Tibial nerve (tissue), 4 donors: ENCODE measurements around the gene CCDC82.

Source experiments
- EP300 ChIP-seq, 2 donors: sonication (generic); formaldehyde crosslinking; IDR thresholded peaks; one replicate each; pipeline ENCODE4 v1.6.1; 2017; ENCODE audit warnings: antibody characterized with exemption in 2 of 2, mild to moderate bottlenecking in 1 of 2
- POLR2A ChIP-seq, 2 donors: fragments of 450-650 bp; IDR thresholded peaks; one replicate each; pipeline ENCODE4 v1.6.1; 2017; ENCODE audit warnings: antibody characterized with exemption in 2 of 2, mild to moderate bottlenecking in 2 of 2, moderate library complexity in 2 of 2
- TF ChIP-seq, protein P1 (sequence below), 5 experiments: fragments of 200-600 bp in 3 of 5; fragments of 450-650 bp in 2 of 5; sonication (generic) in 3 of 5; IDR thresholded peaks; one replicate each; pipeline ENCODE4 v1.5.1; 2016 to 2019; ENCODE audit warnings: antibody characterized with exemption in 5 of 5, mild to moderate bottlenecking in 3 of 5, moderate library complexity in 2 of 5

DNA sequence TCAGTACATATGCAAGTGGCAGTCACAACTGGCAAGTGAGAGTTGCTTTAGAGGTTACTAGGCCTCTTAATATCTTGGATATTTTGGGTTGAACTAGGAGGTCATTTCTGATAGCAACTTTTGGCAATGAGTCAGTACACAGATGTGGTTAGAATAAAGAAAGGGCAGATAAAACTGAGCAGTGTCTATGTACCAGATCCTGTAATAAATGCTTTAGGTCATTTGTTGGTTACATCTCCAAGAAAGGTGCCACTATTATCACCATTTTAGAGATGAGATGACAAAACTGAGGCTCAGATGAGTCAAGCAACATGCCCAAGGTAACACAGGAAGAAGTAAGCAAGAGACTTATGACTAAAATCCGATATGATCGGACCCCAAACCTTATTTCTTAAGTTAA lies 71.7 kb downstream of the CCDC82 start:
- TF ChIP-seq, protein P1, sequence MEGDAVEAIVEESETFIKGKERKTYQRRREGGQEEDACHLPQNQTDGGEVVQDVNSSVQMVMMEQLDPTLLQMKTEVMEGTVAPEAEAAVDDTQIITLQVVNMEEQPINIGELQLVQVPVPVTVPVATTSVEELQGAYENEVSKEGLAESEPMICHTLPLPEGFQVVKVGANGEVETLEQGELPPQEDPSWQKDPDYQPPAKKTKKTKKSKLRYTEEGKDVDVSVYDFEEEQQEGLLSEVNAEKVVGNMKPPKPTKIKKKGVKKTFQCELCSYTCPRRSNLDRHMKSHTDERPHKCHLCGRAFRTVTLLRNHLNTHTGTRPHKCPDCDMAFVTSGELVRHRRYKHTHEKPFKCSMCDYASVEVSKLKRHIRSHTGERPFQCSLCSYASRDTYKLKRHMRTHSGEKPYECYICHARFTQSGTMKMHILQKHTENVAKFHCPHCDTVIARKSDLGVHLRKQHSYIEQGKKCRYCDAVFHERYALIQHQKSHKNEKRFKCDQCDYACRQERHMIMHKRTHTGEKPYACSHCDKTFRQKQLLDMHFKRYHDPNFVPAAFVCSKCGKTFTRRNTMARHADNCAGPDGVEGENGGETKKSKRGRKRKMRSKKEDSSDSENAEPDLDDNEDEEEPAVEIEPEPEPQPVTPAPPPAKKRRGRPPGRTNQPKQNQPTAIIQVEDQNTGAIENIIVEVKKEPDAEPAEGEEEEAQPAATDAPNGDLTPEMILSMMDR (IDR thresholded peaks at IDR 0.05): no peak
- TF ChIP-seq POLR2A (IDR thresholded peaks at IDR 0.05): no peak
- no peak for TF ChIP-seq EP300 (IDR thresholded peaks at IDR 0.05)
